HG02763 (cell line): ENCODE results near the gene NAA20.

Experiments used
- ATAC-seq: cut with Tn5 transposase; IDR thresholded peaks from one replicate; pipeline ENCODE4 v1.9.1; 2021; ENCODE audit warnings: mild to moderate bottlenecking, moderate library complexity; ENCODE audit not compliant: unreplicated experiment

Gene NAA20

GRCh38 chr20:20073801-20074371 lies 56.7 kb downstream of the NAA20 start:
- ATAC-seq: no peak

- ATAC-seq: no peak
These were observed 57.9 kb downstream of the NAA20 start for GRCh38 chr20:20075032-20075431.

GRCh38 chr20:20076297-20077065 lies 59.3 kb downstream of the NAA20 start:
- no peak for ATAC-seq

- no peak for ATAC-seq
These were observed 60.9 kb downstream of the NAA20 start for GRCh38 chr20:20078041-20078440.

- ATAC-seq: no peak
These were observed 62.1 kb downstream of the NAA20 start for GRCh38 chr20:20079102-20079784.
